Fibroblast of skin of scalp (primary cell): Measurements from ENCODE around the gene TOR1A.

Experiments used
- DNase-seq: peaks from one replicate; pipeline ENCODE4 v3.0.0-alpha.2; 2013

Gene TOR1A

DNA sequence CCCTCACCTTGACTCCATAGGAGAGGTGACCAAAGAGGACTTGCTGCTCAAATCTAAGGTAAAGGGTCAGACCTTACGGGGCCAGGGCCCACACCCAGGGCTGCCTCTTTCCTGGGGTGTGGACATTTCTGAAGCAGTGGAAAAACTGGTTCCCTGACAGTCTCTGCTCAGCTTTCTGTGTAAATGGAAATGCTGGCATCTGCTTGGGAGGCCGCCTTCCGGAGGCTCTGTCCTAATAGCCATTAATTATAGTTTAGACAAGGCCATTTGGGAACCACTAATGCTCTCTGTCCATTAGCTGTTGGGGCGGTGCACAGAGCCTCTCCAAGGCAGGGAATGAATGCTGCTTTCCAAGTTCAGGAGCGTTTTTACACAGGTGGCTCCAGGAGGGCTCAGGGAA lies 28.6 kb upstream of the TOR1A start:
- DNase-seq = no peak

DNA sequence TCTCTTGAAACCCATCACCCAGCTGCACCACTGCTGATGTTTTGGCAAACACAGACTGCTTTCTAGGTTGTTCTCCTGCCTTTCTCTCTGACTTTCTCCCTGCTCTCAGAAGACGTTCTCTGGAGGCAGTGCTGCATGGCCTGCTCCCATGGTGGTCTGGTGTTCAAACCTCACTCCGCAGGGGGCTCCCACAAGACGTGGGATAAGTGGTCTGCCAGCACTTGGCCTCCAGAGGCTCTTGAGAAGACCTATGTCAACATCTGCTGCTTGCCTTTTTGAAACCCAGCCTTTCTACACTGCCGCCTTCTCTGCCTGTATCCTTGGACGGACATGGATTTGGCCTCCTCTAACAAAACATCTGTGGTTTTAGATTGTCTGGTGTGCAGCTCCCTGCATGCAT lies 27.9 kb upstream of the TOR1A start:
- no peak for DNase-seq

DNA sequence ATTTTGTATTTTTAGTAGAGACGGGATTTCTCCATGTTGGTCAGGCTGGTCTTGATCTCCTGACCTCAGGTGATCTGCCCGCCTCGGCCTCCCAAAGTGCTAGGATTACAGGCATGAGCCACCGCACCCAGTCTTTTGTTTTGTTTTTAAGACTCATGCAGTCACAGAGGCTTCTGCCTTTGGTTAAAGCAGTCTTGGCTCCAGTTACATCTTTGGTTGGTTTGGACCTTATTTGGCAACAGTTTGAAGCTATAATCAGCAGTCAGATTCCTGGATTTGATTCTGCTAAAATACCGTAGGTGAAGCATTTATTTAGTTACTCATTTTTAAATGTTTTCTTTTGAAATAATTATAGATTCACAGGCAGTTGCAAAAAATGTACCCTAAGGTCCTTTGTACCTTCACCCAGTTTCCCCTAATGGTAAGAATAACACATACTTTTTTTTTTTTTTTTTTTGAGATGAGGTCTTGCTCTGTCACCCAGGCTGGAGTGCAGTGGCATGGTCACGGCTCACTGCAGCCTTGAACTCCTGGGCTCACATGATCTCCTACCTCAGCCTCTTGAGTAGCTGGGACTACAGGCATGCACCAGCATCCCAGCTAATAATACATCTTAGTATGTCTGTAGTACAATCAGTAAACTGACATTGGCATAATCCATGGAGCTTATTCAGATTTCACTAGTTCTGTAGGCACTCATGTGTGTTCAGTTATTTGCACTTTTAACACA lies 27.1 kb upstream of the TOR1A start:
- DNase-seq = peak; percentile 37

DNA sequence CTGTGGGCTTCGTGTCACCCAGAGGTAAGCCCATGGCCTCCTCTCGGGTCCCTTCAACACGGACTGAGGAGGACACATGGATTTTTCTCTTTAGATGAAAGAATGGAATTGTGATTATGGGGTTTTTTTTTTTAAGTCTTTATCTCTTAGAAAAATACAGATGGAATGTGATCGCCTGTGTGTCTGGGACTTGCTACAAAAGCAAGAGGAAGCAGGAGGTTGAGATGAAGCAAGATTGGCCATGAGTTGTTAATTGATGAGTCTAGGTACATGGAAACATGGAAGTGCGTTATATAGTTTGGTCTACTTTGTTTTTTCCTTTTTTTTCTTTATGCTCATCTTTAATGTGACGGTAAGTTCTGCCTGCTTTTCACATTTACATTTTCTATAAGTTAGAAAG lies 26.0 kb upstream of the TOR1A start:
- DNase-seq = no peak

DNA sequence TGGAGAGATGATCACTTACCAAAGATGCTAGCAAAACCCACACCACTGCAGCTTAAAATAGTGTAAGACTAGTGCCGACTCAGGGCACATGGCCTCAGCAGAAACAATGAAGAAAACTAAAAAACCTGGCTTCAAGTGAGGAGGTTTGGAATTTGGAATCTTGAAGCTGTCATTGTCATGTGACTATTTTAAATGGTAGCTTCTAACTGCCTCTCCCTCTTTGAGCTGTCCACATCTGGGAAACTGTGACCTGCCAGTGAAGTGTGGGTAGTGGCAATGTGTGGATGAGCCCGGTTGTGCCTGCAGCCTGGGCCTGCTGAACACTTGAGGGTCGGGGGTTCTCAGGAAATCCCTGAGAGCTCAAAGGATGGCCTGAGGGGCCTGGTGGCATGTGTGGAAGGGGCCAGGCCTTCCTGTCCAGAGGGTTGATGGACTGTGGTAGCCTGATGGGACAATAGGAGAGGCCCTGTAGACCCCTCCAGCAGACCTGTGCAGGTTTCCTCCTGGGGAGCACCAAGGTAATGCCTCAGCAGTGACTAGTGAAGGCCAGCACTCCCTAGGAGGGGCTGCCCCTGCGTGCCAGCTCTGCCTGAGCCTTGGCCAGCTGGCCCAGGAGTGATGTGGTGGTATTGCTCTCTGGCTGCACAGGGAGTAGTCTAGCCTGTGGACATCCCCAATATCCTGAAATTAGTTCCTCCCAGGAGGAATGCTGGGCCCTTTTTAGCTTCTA lies 24.9 kb upstream of the TOR1A start:
- DNase-seq = no peak

DNA sequence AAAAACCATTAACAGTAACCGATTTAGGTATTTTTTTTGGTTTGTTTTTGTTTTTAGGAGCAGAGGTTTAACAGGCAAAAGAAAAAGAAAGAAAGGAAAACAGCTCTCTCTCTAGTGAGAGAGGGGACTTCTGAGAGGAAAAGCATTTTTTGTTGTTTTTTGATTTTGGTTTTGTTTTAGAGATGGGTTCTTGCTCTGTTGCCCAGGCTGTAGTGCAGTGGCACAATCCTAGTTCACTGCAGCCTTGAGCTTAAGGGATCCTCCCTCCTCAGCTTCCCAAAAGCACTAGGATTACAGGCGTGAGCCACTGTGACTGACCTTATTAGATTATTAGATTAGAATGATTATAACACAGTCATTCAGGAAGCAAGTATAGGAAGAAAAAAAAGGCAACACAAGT lies 21.4 kb upstream of the TOR1A start:
- no peak for DNase-seq

DNA sequence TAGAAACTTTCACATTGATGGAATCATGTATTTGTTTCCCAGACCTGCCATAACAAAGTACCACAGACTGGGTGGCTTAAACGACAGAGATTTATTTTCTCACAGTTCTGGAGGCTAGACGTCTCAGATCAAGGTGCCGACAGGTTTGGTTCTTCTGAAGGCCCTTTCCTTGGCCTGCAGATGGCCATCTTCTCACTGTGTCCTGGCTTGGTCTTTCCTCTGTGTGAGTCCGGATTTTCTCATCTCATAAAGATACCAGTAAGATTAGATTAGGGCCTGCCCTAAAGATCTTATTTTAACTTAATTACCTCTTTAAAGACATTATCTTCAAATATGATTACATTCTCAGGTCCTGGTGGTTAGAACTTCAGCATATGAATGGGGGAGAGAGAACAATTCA lies 17.1 kb upstream of the TOR1A start:
- DNase-seq = no peak

DNA sequence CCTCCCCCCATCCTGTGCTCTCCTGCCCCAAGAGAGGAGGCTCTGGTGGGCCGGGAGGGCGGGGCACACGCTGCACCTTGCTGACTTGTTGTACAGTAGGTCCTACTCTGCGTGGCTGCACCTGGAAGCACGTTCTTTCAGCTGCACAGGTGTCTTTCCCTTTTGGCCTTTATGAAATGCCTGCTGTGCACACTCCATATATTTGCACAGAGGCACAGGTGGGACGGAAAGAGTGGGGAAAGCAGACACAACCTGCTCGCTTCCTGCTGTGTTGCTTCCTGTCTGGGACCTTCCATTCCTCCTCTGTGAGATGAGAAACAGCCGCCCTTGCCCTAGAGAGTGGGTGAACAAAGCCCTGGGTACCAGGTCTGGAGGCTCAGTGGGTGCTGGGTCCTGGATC lies 16.1 kb upstream of the TOR1A start:
- no peak for DNase-seq

DNA sequence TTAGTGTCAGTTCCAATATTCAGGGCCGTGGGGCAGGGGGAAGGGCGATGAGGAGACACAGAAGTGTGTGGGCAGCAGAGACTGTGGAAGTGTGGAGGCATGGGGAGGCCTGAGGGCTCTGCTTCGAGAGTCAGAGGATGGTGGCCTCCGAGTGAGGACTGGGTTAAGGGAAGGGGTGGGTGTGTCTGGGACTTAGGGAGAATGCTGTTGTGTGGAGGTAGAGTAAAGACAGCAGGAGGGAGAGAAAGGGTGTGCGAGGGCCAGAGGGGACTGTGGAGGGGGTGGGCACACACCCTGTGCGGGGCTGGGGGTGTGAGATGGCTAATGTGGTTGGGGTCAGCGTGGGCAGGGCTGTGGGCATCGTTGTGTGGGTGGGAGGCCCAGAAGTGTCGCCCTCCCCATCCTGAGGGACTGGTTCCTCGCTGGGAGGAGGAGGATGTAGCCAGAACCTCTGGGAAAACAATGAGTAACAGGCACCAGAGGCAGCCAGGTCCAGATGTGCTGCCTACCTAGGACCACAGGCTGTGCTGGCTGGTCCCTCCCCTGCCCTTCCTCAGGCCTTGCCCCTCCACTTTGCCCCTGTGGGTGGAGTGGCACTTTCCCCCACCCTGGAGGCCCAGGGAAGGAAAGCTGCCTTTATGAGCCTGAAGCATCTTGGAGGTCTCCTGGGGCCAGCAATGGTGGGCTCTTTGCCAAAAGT lies 15.5 kb upstream of the TOR1A start:
- DNase-seq = no peak

DNA sequence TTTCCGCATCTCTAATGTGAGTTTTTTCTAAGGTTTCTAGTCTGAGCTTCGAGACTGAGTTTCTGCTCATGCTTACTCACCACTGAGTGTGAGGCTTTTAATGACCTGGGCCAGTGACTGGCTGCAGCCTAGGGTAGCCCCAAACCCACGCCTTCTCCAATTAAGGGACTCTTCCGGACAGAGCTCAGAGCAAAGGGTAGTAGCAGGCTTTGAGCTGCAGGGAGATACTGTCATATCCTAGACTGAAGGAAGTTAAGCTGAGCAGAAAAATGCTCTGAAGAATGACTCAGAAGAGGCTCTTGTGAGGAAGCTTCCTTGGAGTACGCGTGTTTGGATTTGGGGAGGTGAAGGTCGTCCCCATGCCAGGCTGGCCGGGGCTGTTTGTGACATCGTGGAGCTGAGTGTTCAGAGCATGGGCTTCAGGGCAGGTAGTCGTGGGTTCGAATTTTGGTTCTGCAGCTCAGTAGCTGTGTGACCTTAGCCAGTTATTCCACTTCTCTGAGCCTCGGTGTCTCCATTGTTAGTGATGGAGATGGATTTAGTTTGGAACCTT lies 14.8 kb upstream of the TOR1A start:
- DNase-seq = peak; percentile 59

DNA sequence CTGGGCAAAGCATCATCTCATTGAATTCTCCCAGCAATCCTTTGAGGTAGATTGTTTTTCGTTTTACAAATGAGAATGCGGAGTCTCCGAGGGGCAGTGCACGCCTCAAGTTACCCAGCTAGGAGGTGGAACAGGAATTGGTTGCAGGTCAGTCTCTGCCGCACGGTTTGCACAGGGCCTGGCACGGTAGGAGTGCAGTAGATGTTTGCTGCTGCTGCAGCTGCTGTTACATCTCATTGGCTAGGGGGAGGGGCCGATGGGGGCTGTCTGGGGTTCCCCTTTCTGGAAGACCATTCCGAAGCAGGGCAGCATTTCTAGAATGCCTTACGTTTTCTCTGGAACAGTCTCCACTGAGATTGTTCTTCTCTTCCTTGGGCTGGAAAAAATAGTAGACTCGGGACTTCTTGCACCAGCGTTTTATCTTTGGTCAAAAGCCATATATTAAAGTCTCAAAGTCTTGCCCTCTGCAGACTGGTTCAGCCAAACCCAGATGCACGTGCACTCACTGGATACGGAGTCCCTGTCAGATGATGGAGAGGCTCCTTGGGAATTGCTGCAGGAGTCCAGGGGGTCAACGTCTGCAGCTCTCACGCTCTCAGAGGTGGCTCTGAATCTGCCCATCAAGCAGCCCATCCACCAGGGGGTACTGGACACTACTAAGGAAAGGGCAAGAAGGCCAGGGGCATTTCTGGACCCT lies 12.5 kb upstream of the TOR1A start:
- DNase-seq = no peak

DNA sequence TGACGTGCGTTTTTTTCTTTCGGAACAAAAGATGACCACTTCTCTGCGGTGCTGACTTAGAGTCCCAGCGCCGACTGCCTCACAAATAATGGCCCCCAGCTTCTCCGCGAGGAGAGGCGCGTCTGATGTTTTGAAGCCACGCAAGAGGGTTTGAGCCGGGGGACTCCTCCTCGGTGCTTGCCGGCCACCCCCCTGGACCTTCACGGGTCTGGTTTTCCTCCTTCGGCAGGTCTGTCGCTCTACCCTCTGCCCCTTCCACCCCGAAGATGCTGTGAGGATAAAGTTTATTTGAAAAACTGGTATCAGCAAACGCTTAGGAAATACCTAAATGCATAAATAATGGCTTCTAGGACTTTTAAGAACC lies 11.9 kb upstream of the TOR1A start:
- DNase-seq = no peak

DNA sequence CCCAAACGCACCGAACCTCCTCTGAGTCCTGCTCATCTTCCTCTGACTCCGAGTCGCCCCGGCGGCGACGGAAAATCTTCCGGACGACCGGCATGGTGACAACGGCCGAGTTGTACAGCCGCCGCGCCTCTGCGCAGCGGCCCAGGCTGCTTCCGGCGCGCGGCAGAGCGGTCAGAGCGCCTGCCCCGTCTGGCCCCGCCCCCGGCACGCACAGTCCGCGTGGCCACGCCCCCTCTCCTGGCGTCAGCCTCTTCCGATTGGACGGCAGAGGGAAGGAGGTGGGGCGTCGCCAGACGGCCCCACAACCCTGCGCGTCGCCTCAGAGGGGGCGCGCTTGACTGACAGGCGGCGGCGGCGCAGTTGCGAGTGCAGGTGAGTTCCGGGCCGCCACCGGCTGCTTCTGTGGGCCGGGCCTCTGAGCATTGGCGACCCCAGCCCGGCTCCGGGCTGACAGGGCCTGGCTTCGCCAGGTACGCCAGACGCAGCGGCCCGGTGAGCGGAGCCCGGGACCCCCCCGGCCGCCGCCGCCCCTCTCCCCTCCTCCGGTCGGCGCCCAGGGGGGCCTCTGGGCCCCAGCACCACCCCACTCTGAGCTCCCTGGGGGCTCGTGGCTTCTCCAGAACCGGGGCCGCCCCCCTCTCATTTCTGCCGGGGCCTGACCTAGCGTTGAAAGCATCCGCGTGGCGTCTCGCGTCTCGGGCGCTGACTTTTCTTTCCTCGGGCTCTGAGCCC lies 11.4 kb upstream of the TOR1A start, which contains the start of the genes C9orf78 and USP20:
TSS of gene C9orf78 (minus strand) at position 148 of the 732 bp plus-strand sequence. CDS start at position 94, 54 bp downstream.
TSS of gene USP20 (plus strand) at position 331 of the 732 bp plus-strand sequence. CDS start 17,098 bp downstream, outside the sequence.
- peak; percentile 94 for DNase-seq

DNA sequence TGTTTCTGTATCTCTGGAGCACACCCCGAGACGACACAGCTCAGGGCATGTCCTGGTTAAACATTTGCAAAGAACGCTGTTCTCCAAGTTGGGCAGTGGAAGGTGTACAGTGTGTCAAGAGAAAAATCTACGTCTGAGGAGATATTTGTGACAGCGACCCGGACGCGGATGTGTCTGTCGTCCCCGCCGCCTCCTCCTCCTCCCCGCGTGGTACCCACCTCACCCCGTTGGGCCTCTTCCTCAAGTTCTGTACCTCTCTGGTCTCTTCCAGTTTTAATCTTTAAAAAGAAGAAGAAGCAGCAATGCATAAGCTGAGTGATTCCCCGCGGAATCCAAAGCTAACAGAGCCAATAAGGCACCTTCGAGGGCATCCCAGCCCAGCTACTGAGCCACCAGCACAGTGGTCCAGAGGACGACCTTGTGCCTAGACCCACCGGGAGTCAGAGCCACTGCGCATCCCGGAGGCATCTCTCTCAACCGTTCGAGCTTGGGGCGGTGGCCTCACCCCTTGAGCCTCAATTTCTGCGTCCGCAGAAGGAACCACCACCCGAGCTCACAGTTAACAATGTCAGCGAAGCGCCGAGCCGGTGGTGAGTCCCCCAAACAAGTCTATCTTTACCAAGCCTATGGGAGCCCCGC lies 10.7 kb upstream of the TOR1A start:
- no peak for DNase-seq

DNA sequence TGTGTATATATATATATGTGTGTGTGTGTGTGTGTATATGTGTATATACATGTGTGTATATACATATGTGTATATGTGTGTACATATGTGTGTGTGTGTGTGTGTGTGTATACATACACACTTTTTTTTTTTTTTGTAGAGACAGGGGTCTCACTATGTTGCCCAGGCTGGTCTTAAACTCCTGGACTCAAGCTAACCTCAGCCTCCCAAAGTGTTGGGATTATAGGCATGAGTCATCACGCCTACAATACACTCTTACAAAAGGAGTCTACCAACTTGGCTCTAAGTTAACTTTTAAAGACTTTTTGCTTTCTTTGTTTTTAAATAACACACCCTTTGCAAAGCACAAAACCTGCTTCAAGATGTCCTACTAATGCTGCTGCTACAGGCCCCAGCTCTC lies 9.0 kb upstream of the TOR1A start:
- DNase-seq = no peak

DNA sequence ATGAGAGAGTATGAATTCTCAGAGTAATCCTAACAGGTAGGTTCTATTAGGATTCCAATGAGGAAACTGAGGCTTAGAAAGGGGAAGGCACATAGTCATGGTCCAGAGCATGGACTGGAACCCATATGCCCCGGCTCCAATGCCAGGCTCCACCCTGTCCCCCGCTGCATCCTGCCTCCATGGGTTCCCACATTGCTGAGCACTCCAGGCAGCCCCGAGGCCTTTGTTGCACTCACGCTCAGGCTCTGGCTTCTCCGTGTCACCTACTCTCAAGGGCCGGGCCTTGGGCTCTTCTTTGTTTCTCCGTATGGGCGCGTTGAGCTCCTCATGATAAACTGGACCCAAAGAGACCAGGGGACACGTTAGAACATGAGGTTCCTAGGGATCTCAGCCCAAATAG lies 5.0 kb upstream of the TOR1A start:
- DNase-seq = no peak

DNA sequence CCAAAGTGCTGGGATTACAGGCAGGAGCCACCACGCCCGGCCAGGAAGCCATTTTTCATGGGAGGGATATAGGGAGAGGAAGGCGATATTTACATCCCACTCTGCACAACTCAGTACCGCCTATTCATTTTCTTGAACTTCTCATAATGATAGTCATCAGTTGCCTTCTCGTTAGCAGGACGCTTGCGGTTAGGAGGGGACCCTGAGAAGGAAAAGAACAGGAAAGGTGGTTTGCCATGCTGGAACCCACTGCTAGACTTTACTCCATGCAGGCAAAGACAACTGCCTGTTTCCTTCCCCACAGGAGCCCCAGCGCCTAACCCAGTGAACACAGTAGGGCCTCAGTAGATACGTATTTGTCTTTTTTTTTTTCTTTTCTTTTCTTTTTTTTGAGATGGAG lies 4.1 kb upstream of the TOR1A start:
- no peak for DNase-seq

DNA sequence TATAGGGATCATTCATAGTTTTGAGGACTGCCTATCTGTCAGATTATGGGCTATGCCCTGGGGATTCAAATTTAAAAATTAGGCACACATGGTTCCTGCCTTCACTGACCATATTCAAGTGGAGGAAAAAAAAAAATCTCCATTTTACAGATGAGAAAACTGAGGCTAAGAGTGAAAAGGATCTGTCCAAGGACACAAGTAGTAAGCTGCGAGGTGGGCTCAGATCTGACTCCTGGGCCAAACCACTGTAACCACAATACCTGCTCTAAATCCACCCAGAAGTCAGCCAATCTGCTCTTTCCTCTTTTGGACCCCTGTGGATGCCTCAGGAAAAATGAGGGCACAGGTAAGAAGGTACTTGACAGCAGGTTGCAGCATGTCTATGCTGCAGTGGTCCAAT lies 2.8 kb upstream of the TOR1A start:
- DNase-seq = no peak

DNA sequence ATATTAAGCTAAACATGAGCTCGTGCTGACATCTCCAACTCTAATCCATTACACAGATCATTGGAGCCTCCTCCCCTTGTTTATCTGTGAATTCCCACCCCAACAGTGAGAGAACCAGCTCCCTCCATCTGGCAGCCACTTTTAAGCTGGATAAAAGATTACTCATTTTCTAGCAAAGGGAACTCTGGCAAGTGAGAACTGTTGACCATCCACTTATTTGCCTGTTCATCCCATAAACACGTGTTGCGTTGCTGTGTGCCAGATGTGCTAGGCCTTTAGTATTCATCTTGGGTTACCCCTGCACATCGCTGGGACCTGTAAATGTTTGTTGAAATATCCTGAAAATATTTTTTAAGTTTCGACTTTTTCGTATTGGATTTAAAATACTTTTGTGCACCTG lies 2.4 kb upstream of the TOR1A start:
- DNase-seq = no peak

DNA sequence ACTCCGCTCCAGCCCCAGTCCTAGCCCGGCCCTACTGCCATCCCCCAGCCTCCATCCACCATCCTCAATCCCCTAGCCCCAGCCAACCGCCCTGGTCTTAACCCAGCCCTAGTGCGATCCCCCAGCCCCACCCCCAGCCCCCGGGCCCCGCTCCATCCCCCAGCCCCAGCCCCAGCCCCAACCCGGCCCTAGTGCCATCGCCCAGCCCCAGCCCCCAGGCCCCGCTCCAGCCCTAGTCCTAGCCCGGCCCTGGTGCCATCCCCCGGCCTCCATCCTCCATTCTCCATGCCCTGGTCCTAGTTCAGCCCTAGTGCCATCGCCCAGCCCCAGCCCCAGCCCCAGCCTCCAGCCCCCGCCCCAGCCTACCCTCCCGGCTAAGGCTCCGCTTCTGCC lies 398 bp downstream of the TOR1A start:
- DNase-seq = no peak

DNA sequence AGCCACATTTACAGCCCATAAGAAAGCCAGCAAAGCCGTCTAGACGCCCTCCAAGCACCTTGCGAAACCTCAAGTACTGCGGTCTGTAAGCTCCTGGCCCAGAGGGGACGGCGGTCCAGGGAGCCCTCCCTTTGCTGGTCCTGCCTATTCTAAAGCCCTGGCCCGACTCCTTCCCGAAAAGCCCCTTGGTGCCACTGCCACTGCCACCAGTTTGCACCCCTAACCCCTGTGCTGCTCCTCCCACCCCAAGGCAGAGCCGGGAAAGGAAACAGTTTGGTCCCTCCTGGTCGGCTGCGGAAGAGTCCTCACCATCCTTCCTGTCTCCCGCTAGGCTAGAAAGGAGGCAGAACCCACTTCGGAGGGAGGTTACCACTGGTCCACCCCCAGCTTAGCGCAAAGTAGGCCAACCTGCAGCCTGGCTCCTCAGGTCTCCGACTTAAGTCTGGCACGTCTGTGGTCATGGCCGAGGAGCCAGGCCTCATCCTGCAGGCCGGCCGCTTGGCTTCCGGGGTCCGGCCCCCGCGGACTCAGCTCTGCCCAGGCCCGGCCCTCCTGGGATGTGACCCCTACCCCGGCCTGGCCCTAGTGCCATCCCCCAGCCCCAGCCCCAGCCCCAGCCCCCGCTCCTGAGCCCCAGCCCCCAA lies 916 bp downstream of the TOR1A start:
- peak; percentile 17 for DNase-seq
